NCI-H2029 (cell line): Measurements from ENCODE around the gene SCAF1.
A peak's percentile ranks its signal among the peaks of the same experiment; 100 is the strongest.

Experiments used
- DNase-seq: peaks from one replicate; lab custom pipeline; 2025; lab: John Stamatoyannopoulos, UW

The SCAF1 gene, protein sequence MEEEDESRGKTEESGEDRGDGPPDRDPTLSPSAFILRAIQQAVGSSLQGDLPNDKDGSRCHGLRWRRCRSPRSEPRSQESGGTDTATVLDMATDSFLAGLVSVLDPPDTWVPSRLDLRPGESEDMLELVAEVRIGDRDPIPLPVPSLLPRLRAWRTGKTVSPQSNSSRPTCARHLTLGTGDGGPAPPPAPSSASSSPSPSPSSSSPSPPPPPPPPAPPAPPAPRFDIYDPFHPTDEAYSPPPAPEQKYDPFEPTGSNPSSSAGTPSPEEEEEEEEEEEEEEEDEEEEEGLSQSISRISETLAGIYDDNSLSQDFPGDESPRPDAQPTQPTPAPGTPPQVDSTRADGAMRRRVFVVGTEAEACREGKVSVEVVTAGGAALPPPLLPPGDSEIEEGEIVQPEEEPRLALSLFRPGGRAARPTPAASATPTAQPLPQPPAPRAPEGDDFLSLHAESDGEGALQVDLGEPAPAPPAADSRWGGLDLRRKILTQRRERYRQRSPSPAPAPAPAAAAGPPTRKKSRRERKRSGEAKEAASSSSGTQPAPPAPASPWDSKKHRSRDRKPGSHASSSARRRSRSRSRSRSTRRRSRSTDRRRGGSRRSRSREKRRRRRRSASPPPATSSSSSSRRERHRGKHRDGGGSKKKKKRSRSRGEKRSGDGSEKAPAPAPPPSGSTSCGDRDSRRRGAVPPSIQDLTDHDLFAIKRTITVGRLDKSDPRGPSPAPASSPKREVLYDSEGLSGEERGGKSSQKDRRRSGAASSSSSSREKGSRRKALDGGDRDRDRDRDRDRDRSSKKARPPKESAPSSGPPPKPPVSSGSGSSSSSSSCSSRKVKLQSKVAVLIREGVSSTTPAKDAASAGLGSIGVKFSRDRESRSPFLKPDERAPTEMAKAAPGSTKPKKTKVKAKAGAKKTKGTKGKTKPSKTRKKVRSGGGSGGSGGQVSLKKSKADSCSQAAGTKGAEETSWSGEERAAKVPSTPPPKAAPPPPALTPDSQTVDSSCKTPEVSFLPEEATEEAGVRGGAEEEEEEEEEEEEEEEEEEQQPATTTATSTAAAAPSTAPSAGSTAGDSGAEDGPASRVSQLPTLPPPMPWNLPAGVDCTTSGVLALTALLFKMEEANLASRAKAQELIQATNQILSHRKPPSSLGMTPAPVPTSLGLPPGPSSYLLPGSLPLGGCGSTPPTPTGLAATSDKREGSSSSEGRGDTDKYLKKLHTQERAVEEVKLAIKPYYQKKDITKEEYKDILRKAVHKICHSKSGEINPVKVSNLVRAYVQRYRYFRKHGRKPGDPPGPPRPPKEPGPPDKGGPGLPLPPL

GRCh38 chr19:49641688-49642491, at the start of gene SCAF1:
SCAF1 (plus strand) TSS chr19:49642209; CDS start chr19:49645027, 2,818 bp downstream.
- peak; percentile 99 for DNase-seq

DNA sequence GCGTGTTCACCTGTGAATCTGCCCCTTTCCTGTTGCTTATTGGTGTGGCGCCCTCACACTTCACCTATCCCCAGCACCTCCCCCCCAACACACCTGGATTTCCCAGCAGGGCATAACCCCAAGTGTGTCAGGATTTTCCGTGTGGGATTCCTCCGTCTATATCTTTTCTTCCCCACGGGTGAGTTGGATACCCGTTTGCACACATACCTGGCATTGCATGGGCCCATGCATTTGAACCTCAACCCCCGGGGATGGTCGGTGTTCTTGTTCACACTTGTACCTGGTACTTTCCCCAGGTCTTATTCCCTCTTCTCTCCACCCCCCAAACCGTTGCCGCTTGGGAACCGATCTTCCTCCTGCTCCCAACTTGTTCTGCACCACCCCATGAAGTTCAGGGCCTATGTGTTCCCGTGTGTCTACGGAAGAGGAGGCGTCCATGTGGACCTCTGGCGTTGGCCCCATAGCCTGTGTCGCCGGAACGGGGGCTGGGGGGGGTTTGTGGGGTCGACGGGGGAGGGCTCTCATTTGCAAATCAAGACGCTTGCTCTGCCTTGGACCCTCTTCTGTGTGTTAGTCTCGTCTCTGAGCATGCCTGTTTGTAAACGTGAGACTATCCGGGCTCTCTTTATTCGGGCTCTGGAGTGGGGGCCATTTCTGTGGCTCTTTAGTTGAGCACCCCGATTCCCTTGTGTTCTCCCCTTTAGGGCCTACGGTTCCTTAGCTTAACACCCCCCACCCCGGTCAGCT, 49.4 kb upstream of the SCAF1 start:
- DNase-seq: no peak

GRCh38 chr19:49593233-49594113, 48.5 kb upstream of the SCAF1 start:
- peak; percentile 92 for DNase-seq

GRCh38 chr19:49594157-49594992, 47.6 kb upstream of the SCAF1 start:
- DNase-seq: no peak

GRCh38 chr19:49594993-49595818, 46.8 kb upstream of the SCAF1 start:
- no peak for DNase-seq

- no peak for DNase-seq
Observed at GRCh38 chr19:49595819-49596404, 46.1 kb upstream of the SCAF1 start.

DNA sequence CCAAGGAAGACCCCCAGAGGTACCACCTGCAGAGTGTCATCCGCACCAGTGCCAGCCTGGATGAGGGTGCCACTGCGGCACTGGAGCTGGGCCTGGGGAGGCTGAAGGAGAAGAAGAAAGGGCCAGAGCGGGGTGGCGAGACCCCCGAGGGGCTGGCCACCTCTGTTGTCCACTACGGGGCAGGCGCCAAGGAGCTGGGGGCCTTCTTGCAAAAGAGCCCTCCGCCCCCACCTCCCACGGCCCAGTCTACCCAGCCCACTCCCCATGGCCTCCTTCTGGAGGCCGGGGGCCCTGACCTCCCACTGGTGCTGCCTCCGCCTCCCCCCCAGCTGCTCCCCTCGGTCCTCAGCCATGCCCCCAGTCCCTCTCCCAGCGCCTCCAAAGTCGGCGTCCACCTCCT, 45.6 kb upstream of the SCAF1 start:
- DNase-seq: no peak

DNA sequence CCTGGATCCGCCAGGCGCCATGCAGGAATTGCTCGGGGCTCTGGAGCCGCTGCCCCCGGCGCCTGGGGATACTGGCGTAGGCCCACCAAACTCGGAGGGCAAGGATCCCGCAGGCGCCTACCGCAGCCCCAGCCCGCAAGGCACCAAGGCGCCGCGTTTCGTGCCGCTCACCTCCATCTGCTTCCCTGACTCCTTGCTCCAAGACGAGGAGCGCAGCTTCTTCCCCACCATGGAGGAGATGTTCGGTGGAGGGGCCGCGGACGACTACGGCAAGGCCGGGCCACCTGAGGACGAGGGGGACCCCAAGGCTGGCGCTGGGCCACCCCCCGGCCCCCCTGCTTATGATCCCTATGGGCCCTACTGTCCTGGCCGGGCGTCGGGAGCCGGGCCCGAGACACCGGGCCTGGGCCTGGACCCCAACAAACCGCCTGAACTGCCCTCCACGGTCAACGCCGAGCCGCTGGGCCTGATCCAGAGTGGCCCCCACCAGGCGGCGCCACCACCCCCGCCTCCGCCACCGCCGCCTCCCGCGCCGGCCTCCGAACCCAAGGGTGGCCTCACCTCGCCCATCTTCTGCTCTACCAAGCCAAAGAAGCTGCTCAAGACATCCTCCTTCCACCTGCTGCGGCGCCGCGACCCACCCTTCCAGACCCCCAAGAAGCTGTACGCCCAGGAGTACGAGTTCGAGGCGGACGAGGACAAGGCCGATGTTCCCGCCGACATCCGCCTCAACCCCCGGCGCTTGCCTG, 44.9 kb upstream of the SCAF1 start:
- DNase-seq: no peak

- DNase-seq: no peak
Observed at GRCh38 chr19:49597703-49597974, 44.4 kb upstream of the SCAF1 start.

GRCh38 chr19:49599378-49600295, 42.4 kb upstream of the SCAF1 start:
- DNase-seq: no peak

GRCh38 chr19:49601482-49602038, 40.4 kb upstream of the SCAF1 start:
- no peak for DNase-seq

- DNase-seq: no peak
Observed at GRCh38 chr19:49602806-49603205, 39.2 kb upstream of the SCAF1 start.

- DNase-seq: no peak
Observed at GRCh38 chr19:49605605-49606004, 36.4 kb upstream of the SCAF1 start.

- DNase-seq: no peak
Observed at GRCh38 chr19:49609499-49610092, 32.4 kb upstream of the SCAF1 start.

DNA sequence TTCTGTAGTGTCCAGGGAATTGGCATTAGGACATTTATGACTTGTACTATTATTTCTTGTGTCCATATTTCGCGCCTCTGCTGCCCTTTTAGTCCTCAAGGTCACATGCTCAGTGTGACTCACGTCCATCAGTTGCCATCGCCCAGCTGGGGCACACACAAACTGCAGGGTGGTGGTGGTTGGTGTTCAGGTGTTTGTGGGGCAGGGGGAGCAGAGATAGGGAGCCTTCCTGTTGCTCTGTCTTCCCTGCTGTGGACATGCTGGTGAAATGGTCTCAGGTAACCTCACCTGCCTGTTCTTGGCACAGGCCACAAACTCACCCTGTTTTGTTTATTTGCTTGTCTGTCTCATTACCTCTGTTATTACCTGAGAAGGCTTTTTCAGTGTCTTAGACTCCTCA, 28.6 kb upstream of the SCAF1 start:
- DNase-seq: peak; percentile 81
